ENCODE results near the gene YY1AP1.

DNA sequence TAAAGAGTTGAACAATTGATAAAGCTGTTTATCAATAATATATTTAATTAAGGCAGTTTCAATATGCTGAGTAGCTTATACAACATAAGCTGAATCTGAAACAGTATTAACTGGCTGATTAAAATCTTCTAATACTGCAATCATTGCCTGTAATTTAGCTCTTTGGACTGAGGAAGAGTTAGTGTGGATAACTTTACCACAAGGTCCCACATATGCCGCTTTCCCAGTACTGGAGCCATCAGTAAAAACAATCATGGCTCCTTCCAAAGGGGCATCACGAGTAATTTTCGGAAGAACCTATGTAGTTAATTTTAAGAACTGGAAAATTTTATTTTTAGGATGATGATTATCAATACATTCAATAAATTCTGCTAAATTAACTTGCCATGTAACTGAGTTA is 7.0 kb upstream of the YY1AP1 start:
- TF ChIP-seq, protein P1, sequence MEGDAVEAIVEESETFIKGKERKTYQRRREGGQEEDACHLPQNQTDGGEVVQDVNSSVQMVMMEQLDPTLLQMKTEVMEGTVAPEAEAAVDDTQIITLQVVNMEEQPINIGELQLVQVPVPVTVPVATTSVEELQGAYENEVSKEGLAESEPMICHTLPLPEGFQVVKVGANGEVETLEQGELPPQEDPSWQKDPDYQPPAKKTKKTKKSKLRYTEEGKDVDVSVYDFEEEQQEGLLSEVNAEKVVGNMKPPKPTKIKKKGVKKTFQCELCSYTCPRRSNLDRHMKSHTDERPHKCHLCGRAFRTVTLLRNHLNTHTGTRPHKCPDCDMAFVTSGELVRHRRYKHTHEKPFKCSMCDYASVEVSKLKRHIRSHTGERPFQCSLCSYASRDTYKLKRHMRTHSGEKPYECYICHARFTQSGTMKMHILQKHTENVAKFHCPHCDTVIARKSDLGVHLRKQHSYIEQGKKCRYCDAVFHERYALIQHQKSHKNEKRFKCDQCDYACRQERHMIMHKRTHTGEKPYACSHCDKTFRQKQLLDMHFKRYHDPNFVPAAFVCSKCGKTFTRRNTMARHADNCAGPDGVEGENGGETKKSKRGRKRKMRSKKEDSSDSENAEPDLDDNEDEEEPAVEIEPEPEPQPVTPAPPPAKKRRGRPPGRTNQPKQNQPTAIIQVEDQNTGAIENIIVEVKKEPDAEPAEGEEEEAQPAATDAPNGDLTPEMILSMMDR (IDR thresholded peaks at IDR 0.05; ENCODE audit: insufficient read depth, low read length) = no peak
- TF ChIP-seq, protein P2, sequence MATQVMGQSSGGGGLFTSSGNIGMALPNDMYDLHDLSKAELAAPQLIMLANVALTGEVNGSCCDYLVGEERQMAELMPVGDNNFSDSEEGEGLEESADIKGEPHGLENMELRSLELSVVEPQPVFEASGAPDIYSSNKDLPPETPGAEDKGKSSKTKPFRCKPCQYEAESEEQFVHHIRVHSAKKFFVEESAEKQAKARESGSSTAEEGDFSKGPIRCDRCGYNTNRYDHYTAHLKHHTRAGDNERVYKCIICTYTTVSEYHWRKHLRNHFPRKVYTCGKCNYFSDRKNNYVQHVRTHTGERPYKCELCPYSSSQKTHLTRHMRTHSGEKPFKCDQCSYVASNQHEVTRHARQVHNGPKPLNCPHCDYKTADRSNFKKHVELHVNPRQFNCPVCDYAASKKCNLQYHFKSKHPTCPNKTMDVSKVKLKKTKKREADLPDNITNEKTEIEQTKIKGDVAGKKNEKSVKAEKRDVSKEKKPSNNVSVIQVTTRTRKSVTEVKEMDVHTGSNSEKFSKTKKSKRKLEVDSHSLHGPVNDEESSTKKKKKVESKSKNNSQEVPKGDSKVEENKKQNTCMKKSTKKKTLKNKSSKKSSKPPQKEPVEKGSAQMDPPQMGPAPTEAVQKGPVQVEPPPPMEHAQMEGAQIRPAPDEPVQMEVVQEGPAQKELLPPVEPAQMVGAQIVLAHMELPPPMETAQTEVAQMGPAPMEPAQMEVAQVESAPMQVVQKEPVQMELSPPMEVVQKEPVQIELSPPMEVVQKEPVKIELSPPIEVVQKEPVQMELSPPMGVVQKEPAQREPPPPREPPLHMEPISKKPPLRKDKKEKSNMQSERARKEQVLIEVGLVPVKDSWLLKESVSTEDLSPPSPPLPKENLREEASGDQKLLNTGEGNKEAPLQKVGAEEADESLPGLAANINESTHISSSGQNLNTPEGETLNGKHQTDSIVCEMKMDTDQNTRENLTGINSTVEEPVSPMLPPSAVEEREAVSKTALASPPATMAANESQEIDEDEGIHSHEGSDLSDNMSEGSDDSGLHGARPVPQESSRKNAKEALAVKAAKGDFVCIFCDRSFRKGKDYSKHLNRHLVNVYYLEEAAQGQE (IDR thresholded peaks at IDR 0.05; ENCODE audit: insufficient replicate concordance, low read depth) = no peak
- TF ChIP-seq POLR2AphosphoS5 (IDR thresholded peaks at IDR 0.05; ENCODE audit: low read depth) (no peak), GABPA (IDR thresholded peaks at IDR 0.05; ENCODE audit: low read depth) (no peak)

All from HL-60 (cell line).